GM12892 (cell line): Measurements from ENCODE around the gene PIGM.

ENCODE experiments used
- DNase-seq: peaks from one replicate; pipeline ENCODE4 v3.0.0; 2011; ENCODE audit not compliant: insufficient read length
- FAIRE-seq: peaks from 2 replicates; lab custom pipeline; 2011; peaks lifted over from hg19 to GRCh38; lab: Jason Lieb, UNC
- POLR2A ChIP-seq: IDR thresholded peaks from 2 replicates; pipeline ENCODE4 v1.6.1; 2011; ENCODE audit warnings: low read depth, low read length, control low read depth
- POLR2AphosphoS5 ChIP-seq: IDR thresholded peaks from 2 replicates; pipeline ENCODE4 v1.6.1; 2011; ENCODE audit warnings: low read depth, low read length, control low read depth
- TAF1 ChIP-seq: IDR thresholded peaks from 2 replicates; pipeline ENCODE4 v1.6.1; 2011; ENCODE audit warnings: low read depth, mild to moderate bottlenecking, control low read depth, low read length, borderline replicate concordance

The PIGM gene

GRCh38 chr1:160011781-160012180 lies 20.0 kb downstream of the PIGM start:
- no peak for TF ChIP-seq POLR2AphosphoS5
- TF ChIP-seq POLR2A, result no peak
- TF ChIP-seq TAF1, result no peak
- FAIRE-seq (no peak), DNase-seq (no peak)

- TF ChIP-seq POLR2A (no peak), TAF1 (no peak), POLR2AphosphoS5 (no peak)
- DNase-seq (no peak), FAIRE-seq (no peak)
These were observed 22.0 kb downstream of the PIGM start for GRCh38 chr1:160009801-160010200.

GRCh38 chr1:160009081-160009480 lies 22.7 kb downstream of the PIGM start:
- no peak for TF ChIP-seq POLR2A
- no peak for TF ChIP-seq POLR2AphosphoS5
- TF ChIP-seq TAF1, result no peak
- no peak for DNase-seq
- FAIRE-seq, result no peak

- FAIRE-seq (peak; percentile 50), DNase-seq (no peak)
- TF ChIP-seq POLR2AphosphoS5 (no peak), POLR2A (no peak), TAF1 (no peak)
These were observed 24.1 kb downstream of the PIGM start for GRCh38 chr1:160007577-160008200.

GRCh38 chr1:160006312-160006940 lies 25.4 kb downstream of the PIGM start:
- TF ChIP-seq POLR2A, result no peak
- no peak for TF ChIP-seq TAF1
- TF ChIP-seq POLR2AphosphoS5, result no peak
- FAIRE-seq (peak; percentile 84), DNase-seq (peak; percentile 44)

- TF ChIP-seq POLR2A (no peak), TAF1 (no peak), POLR2AphosphoS5 (no peak)
- FAIRE-seq, result no peak
- no peak for DNase-seq
These were observed 26.7 kb downstream of the PIGM start for GRCh38 chr1:160005070-160005469.

GRCh38 chr1:160004425-160004824 lies 27.4 kb downstream of the PIGM start:
- FAIRE-seq (no peak), DNase-seq (no peak)
- TF ChIP-seq POLR2A (no peak), TAF1 (no peak), POLR2AphosphoS5 (no peak)

- DNase-seq (no peak), FAIRE-seq (no peak)
- no peak for TF ChIP-seq POLR2A
- TF ChIP-seq TAF1, result no peak
- TF ChIP-seq POLR2AphosphoS5, result no peak
These were observed 27.8 kb downstream of the PIGM start for GRCh38 chr1:160004001-160004400.

GRCh38 chr1:160001440-160001839 lies 30.4 kb downstream of the PIGM start:
- TF ChIP-seq POLR2AphosphoS5 (no peak), POLR2A (no peak), TAF1 (no peak)
- no peak for FAIRE-seq
- DNase-seq, result no peak

- DNase-seq (no peak), FAIRE-seq (no peak)
- no peak for TF ChIP-seq POLR2A
- TF ChIP-seq POLR2AphosphoS5, result no peak
- TF ChIP-seq TAF1, result no peak
These were observed 32.6 kb downstream of the PIGM start for GRCh38 chr1:159999204-159999603.

GRCh38 chr1:159996653-159997052 lies 35.1 kb downstream of the PIGM start:
- DNase-seq (no peak), FAIRE-seq (no peak)
- TF ChIP-seq POLR2A, result no peak
- TF ChIP-seq TAF1, result no peak
- TF ChIP-seq POLR2AphosphoS5, result no peak

GRCh38 chr1:159994896-159995295 lies 36.9 kb downstream of the PIGM start:
- no peak for DNase-seq
- no peak for FAIRE-seq
- TF ChIP-seq POLR2AphosphoS5 (no peak), POLR2A (no peak), TAF1 (no peak)
